Fibroblast of pulmonary artery (primary cell): Measurements from ENCODE around the gene PIR.

Source experiments
- DNase-seq: peaks from one replicate; pipeline ENCODE4 v3.0.0-alpha.2; 2010; ENCODE audit warnings: low read depth
- H3K4me3 ChIP-seq: replicated peaks from 2 replicates; pipeline ENCODE4 v1.5.1; 2011; ENCODE audit warnings: low read depth, mild to moderate bottlenecking, control low read depth, low read length, moderate library complexity
- CTCF ChIP-seq: IDR thresholded peaks from 2 replicates; pipeline ENCODE4 v1.5.1; 2011; ENCODE audit warnings: mild to moderate bottlenecking, control low read depth, low read length, inconsistent platforms; ENCODE audit errors: missing control alignments

The PIR gene

GRCh38 chrX:15522464-15522863, 29.3 kb upstream of the PIR start:
- TF ChIP-seq CTCF = no peak
- H3K4me3 ChIP-seq = no peak overlapping the region
- no peak for DNase-seq

GRCh38 chrX:15515931-15516330, 22.8 kb upstream of the PIR start:
- peak; percentile 84 for DNase-seq
- no peak overlapping the region for H3K4me3 ChIP-seq
- TF ChIP-seq CTCF = no peak

- TF ChIP-seq CTCF = no peak
- no peak for DNase-seq
- no peak overlapping the region for H3K4me3 ChIP-seq
These were observed 21.1 kb upstream of the PIR start for GRCh38 chrX:15514279-15514678.

- H3K4me3 ChIP-seq = no peak overlapping the region
- peak; percentile 34 for DNase-seq
- no peak for TF ChIP-seq CTCF
These were observed 19.4 kb upstream of the PIR start for GRCh38 chrX:15512401-15512965.

GRCh38 chrX:15511563-15511962, 18.4 kb upstream of the PIR start:
- H3K4me3 ChIP-seq = no peak overlapping the region
- no peak for TF ChIP-seq CTCF
- peak; percentile 36 for DNase-seq

GRCh38 chrX:15509845-15510244, 16.7 kb upstream of the PIR start:
- DNase-seq = no peak
- no peak overlapping the region for H3K4me3 ChIP-seq
- TF ChIP-seq CTCF = no peak

GRCh38 chrX:15507005-15507404, 13.9 kb upstream of the PIR start:
- H3K4me3 ChIP-seq = no peak overlapping the region
- no peak for TF ChIP-seq CTCF
- DNase-seq = no peak
